OCI-LY1 (cell line): ENCODE measurements around the gene EVC.

Experiments
- H2AFZ ChIP-seq: fragments of 200-600 bp; sonication (generic), shearing (Covaris generic); 2 replicates; pipeline ENCODE4 v1.6.0; 2014; ENCODE audit warnings: antibody characterized with exemption, mild to moderate bottlenecking, low read length
- H3F3A ChIP-seq: fragments of 200-600 bp; sonication (generic), shearing (Covaris generic); 2 replicates; pipeline ENCODE4 v1.6.0; 2014; ENCODE audit warnings: mild to moderate bottlenecking, antibody characterized with exemption, low read length, moderate library complexity; ENCODE audit not compliant: insufficient read depth
- H3K27ac ChIP-seq: fragments of 200-600 bp; sonication (generic); 2 replicates; pipeline ENCODE4 v1.5.1; 2014; ENCODE audit warnings: low read length, mixed run types, mild to moderate bottlenecking, low read depth; ENCODE audit not compliant: poor library complexity, severe bottlenecking
- H3K27me3 ChIP-seq: fragments of 200-600 bp; sonication (generic); 2 replicates; pipeline ENCODE4 v1.6.0; 2014; ENCODE audit warnings: antibody characterized with exemption, mild to moderate bottlenecking, low read length, moderate library complexity; ENCODE audit not compliant: insufficient read depth
- H3K36me3 ChIP-seq: fragments of 200-600 bp; sonication (generic); 2 replicates; pipeline ENCODE4 v1.6.1; 2014; ENCODE audit warnings: mild to moderate bottlenecking, antibody characterized with exemption, low read length, moderate library complexity, mixed read lengths; ENCODE audit not compliant: insufficient read depth
- H3K4me1 ChIP-seq: fragments of 200-600 bp; sonication (generic); 2 replicates; pipeline ENCODE4 v1.5.1; 2014; ENCODE audit warnings: mild to moderate bottlenecking, low read length, moderate library complexity; ENCODE audit not compliant: insufficient read depth, severe bottlenecking
- H3K4me2 ChIP-seq: fragments of 200-600 bp; sonication (generic), shearing (Covaris generic); 2 replicates; pipeline ENCODE4 v1.6.1; 2014; ENCODE audit warnings: low read length
- H3K4me3 ChIP-seq: fragments of 200-600 bp; sonication (generic); 2 replicates; pipeline ENCODE4 v1.5.1; 2014; ENCODE audit warnings: low read length, low read depth, mild to moderate bottlenecking, mixed read lengths; ENCODE audit not compliant: poor library complexity, severe bottlenecking
- H3K79me2 ChIP-seq: fragments of 200-600 bp; shearing (Covaris generic); 2 replicates; pipeline ENCODE4 v1.6.1; 2016; ENCODE audit warnings: mixed run types, low read length, mixed read lengths; ENCODE audit not compliant: insufficient read depth
- H3K9ac ChIP-seq: fragments of 200-600 bp; sonication (generic), shearing (Covaris generic); 2 replicates; pipeline ENCODE4 v1.6.1; 2014; ENCODE audit warnings: mild to moderate bottlenecking, low read length, mixed read lengths
- H3K9me2 ChIP-seq: fragments of 200-600 bp; sonication (generic), shearing (Covaris generic); 2 replicates; pipeline ENCODE4 v1.6.1; 2014; ENCODE audit warnings: low read depth, mild to moderate bottlenecking, low read length, mixed read lengths
- H3K9me3 ChIP-seq: fragments of 200-600 bp; shearing (Covaris generic); 2 replicates; pipeline ENCODE4 v1.6.1; 2014; ENCODE audit warnings: low read length, mixed read lengths
- H4K20me1 ChIP-seq: fragments of 200-600 bp; sonication (generic), shearing (Covaris generic); 2 replicates; pipeline ENCODE4 v1.6.0; 2016; ENCODE audit warnings: mild to moderate bottlenecking, low read length; ENCODE audit not compliant: insufficient read depth
- CTCF ChIP-seq: fragments of 200-600 bp; sonication (generic), shearing (Covaris generic); IDR thresholded peaks from 2 replicates; pipeline ENCODE4 v1.5.1; 2017; ENCODE audit warnings: mild to moderate bottlenecking, antibody characterized with exemption, low read length, moderate library complexity, mixed read lengths
- EZH2 ChIP-seq: fragments of 200-600 bp; sonication (generic), shearing (Covaris generic); IDR thresholded peaks from 2 replicates; pipeline ENCODE4 v1.8.0; 2017; ENCODE audit warnings: borderline replicate concordance, mixed run types, mild to moderate bottlenecking, antibody characterized with exemption, low read length, moderate library complexity, mixed read lengths

Gene EVC

GRCh38 chr4:5800496-5800895 lies 89.5 kb downstream of the EVC start:
- no peak overlapping the region for H3K9ac ChIP-seq
- TF ChIP-seq EZH2 (no peak), CTCF (no peak)
- H3K4me2 ChIP-seq, result no peak overlapping the region

DNA sequence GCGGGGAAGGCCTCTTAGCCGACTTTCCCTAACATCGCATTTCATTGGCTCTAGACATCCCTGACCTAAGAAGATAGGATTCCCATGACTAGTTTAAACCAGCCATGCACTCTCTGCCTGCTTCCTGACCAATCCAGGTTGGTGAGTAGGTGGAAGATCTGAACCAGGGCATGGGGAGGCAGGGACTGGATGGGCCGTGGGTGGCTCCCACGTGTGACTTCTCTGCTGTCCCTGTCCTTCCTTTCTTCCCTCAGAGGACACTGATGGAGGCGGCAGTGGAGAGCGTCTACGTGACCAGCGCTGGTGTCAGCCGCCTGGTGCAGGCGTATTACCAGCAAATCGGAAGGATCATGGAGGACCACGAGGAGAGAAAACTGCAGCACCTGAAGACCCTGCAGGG lies 90.7 kb downstream of the EVC start:
- no peak for TF ChIP-seq CTCF
- no peak for TF ChIP-seq EZH2
- H3K36me3 ChIP-seq, result no peaks in the 10 kb centered on the region
- no peak overlapping the region for H2AFZ ChIP-seq

More at GRCh38 chr4:5800496-5800895, 89.5 kb downstream of the EVC start:
- Histone ChIP-seq H3F3A (no peaks in the 10 kb centered on the region), H4K20me1 (no peaks in the 10 kb centered on the region), H3K27ac (no peak overlapping the region), H3K4me1 (no peaks in the 10 kb centered on the region), H3K79me2 (no peaks in the 10 kb centered on the region), H3K4me3 (no peak overlapping the region), H3K9me3 (no peaks in the 10 kb centered on the region), H3K36me3 (no peaks in the 10 kb centered on the region), H2AFZ (no peak overlapping the region), H3K9me2 (no peaks in the 10 kb centered on the region), H3K27me3 (no peaks in the 10 kb centered on the region)

GRCh38 chr4:5802565-5802964 lies 91.6 kb downstream of the EVC start:
- Histone ChIP-seq H3K27ac (no peak overlapping the region), H3K36me3 (no peaks in the 10 kb centered on the region), H3K79me2 (no peaks in the 10 kb centered on the region)

More for the DNA sequence above, 90.7 kb downstream of the EVC start:
- H3K79me2 ChIP-seq, result no peaks in the 10 kb centered on the region
- no peaks in the 10 kb centered on the region for H3K9me2 ChIP-seq
- H3K27ac ChIP-seq, result no peak overlapping the region
- no peaks in the 10 kb centered on the region for H3F3A ChIP-seq
- no peaks in the 10 kb centered on the region for H3K27me3 ChIP-seq
- H3K9ac ChIP-seq, result no peak overlapping the region
- no peak overlapping the region for H3K4me3 ChIP-seq
- H4K20me1 ChIP-seq, result no peaks in the 10 kb centered on the region
- no peak overlapping the region for H3K4me2 ChIP-seq
- no peaks in the 10 kb centered on the region for H3K4me1 ChIP-seq
- H3K9me3 ChIP-seq, result no peaks in the 10 kb centered on the region

More at GRCh38 chr4:5802565-5802964, 91.6 kb downstream of the EVC start:
- Histone ChIP-seq H4K20me1 (no peaks in the 10 kb centered on the region), H3K9ac (no peak overlapping the region), H2AFZ (no peak overlapping the region), H3K4me3 (no peak overlapping the region), H3K4me1 (no peaks in the 10 kb centered on the region), H3K9me2 (no peaks in the 10 kb centered on the region), H3K4me2 (no peak overlapping the region), H3K9me3 (no peaks in the 10 kb centered on the region), H3K27me3 (no peaks in the 10 kb centered on the region), H3F3A (no peaks in the 10 kb centered on the region)
- TF ChIP-seq EZH2 (no peak), CTCF (no peak)
